IMR-90 (cell line): ENCODE results near the gene IKBKE. TPM values are rescaled to one million over a fixed set of nuclear protein-coding genes. Genes with fewer than 3 reads are reported as not detected.
A peak's percentile ranks its signal among the peaks of the same experiment; 100 is the strongest.

ENCODE experiments used
- ATAC-seq: fragments of 200-7000 bp; cut with Tn5 transposase; 2 replicates; pipeline ENCODE4 v1.9.1; 2020; ENCODE audit warnings: low read depth, mild to moderate bottlenecking, moderate library complexity
- BruUV-seq: library from RNA; stranded (reverse); fragments of 400-500 nt; replicated peaks from 2 replicates; lab custom pipeline; 2021; lab: Mats Ljungman, UMichigan
- CTCF ChIA-PET: fragments of 300-600 bp; formaldehyde crosslinking; extraction: SDS; loops from one replicate; lab custom pipeline; 2021; ENCODE audit warnings: antibody characterized with exemption; lab: Yijun Ruan, JAX
- POLR2A ChIA-PET: fragments of 300-600 bp; sonication (Branson Sonifier 250); formaldehyde crosslinking; loops from one replicate; lab custom pipeline; 2022; ENCODE audit warnings: antibody characterized with exemption; ENCODE audit not compliant: unreplicated experiment; lab: Charles Lee
- DNase-seq: peaks from one replicate; pipeline ENCODE4 v3.0.0; 2013
- H2AFZ ChIP-seq: replicated peaks from 2 replicates; pipeline ENCODE3; 2013; ENCODE audit warnings: low read length, mild to moderate bottlenecking; ENCODE audit not compliant: poor library complexity
- H2AK5ac ChIP-seq: 2 replicates; pipeline ENCODE4 v1.6.1; 2013; ENCODE audit warnings: low read depth, low read length, inconsistent platforms
- H2AK9ac ChIP-seq: replicated peaks from 2 replicates; pipeline ENCODE3; 2013; ENCODE audit warnings: mild to moderate bottlenecking, low read depth, low read length, moderate library complexity; ENCODE audit not compliant: poor library complexity
- H2BK120ac ChIP-seq: 2 replicates; pipeline ENCODE4 v1.6.1; 2013; ENCODE audit warnings: low read depth, low read length, inconsistent platforms
- H2BK15ac ChIP-seq: 3 replicates; pipeline ENCODE4 v1.6.1; 2013; ENCODE audit warnings: low read depth, low read length, inconsistent platforms
- H2BK20ac ChIP-seq: 2 replicates; pipeline ENCODE4 v1.6.1; 2013; ENCODE audit warnings: low read depth, mild to moderate bottlenecking, inconsistent platforms, low read length, moderate library complexity
- H2BK5ac ChIP-seq: 2 replicates; pipeline ENCODE4 v1.6.1; 2013; ENCODE audit warnings: mild to moderate bottlenecking, low read depth, low read length, inconsistent platforms; ENCODE audit not compliant: poor library complexity, severe bottlenecking
- H3K14ac ChIP-seq: replicated peaks from 2 replicates; pipeline ENCODE4 v1.6.1; 2013; ENCODE audit warnings: low read depth, low read length, inconsistent platforms
- H3K18ac ChIP-seq: 2 replicates; pipeline ENCODE4 v1.6.1; 2013; ENCODE audit warnings: low read depth, low read length, control low read depth
- H3K23ac ChIP-seq: 2 replicates; pipeline ENCODE4 v1.6.1; 2013; ENCODE audit warnings: low read depth, low read length, inconsistent platforms
- H3K27ac ChIP-seq: 2 replicates; pipeline ENCODE4 v1.5.1; 2013; ENCODE audit warnings: mild to moderate bottlenecking, control low read depth, low read length; ENCODE audit not compliant: insufficient read depth
- H3K27me3 ChIP-seq: 2 replicates; pipeline ENCODE4 v1.6.1; 2013; ENCODE audit warnings: low read length; ENCODE audit not compliant: control insufficient read depth, insufficient read depth
- H3K36me3 ChIP-seq: 2 replicates; pipeline ENCODE4 v1.6.1; 2013; ENCODE audit warnings: low read length, mixed read lengths; ENCODE audit not compliant: control insufficient read depth, insufficient read depth
- H3K4ac ChIP-seq: 2 replicates; pipeline ENCODE4 v1.6.1; 2013; ENCODE audit warnings: low read depth, low read length, inconsistent platforms
- H3K4me1 ChIP-seq: 2 replicates; pipeline ENCODE4 v1.6.1; 2013; ENCODE audit warnings: low read length, mixed read lengths; ENCODE audit not compliant: control insufficient read depth, insufficient read depth
- H3K4me2 ChIP-seq: 2 replicates; pipeline ENCODE4 v1.6.1; 2013; ENCODE audit warnings: low read depth, mild to moderate bottlenecking, control low read depth, low read length, moderate library complexity
- H3K4me3 ChIP-seq: 2 replicates; pipeline ENCODE4 v1.5.1; 2013; ENCODE audit warnings: low read depth, mild to moderate bottlenecking, control low read depth, low read length, moderate library complexity; ENCODE audit not compliant: insufficient read depth
- H3K56ac ChIP-seq: 2 replicates; pipeline ENCODE4 v1.6.1; 2013; ENCODE audit warnings: low read length, inconsistent platforms; ENCODE audit not compliant: insufficient read depth; ENCODE audit errors: extremely low read depth
- H3K79me1 ChIP-seq, 2 experiments: 2 replicates each; pipeline ENCODE4 v1.6.1; 2013; ENCODE audit warnings: low read length in 2 of 2, inconsistent platforms in 1 of 2, low read depth in 1 of 2
- H3K9ac ChIP-seq: 2 replicates; pipeline ENCODE4 v1.6.1; 2013; ENCODE audit warnings: low read depth, low read length, control low read depth
- H3K9me1 ChIP-seq: 2 replicates; pipeline ENCODE4 v1.6.1; 2013; ENCODE audit warnings: low read length, inconsistent platforms; ENCODE audit not compliant: insufficient read depth
- H3K9me3 ChIP-seq: 2 replicates; pipeline ENCODE4 v1.6.1; 2013; ENCODE audit warnings: low read length; ENCODE audit not compliant: control insufficient read depth, insufficient read depth
- H4K20me1 ChIP-seq: 2 replicates; pipeline ENCODE4 v1.6.1; 2013; ENCODE audit warnings: low read length, inconsistent platforms; ENCODE audit not compliant: insufficient read depth
- H4K5ac ChIP-seq: 2 replicates; pipeline ENCODE4 v1.6.1; 2013; ENCODE audit warnings: mild to moderate bottlenecking, low read depth, low read length, control low read depth
- H4K8ac ChIP-seq, 2 experiments: 2 replicates each; pipeline ENCODE4 v1.6.1; 2013; ENCODE audit warnings: low read depth in 2 of 2, low read length in 2 of 2, control low read depth in 1 of 2, inconsistent platforms in 1 of 2
- H4K91ac ChIP-seq: 2 replicates; pipeline ENCODE4 v1.6.1; 2013; ENCODE audit warnings: low read depth, low read length, inconsistent platforms; ENCODE audit not compliant: insufficient read depth
- BHLHE40 ChIP-seq: fragments of 150-350 bp; IDR thresholded peaks from 2 replicates; pipeline ENCODE4 v1.6.1; 2016; ENCODE audit warnings: mild to moderate bottlenecking, low read depth, low read length
- FOS ChIP-seq: fragments of 150-350 bp; IDR thresholded peaks from 2 replicates; pipeline ENCODE4 v1.6.1; 2016; ENCODE audit warnings: low read depth, low read length
- MAFK ChIP-seq: IDR thresholded peaks from 2 replicates; pipeline ENCODE4 v1.6.1; 2012; ENCODE audit warnings: low read depth, low read length, improper control_type of control experiment
- MAZ ChIP-seq: IDR thresholded peaks from 2 replicates; pipeline ENCODE4 v1.6.1; 2012; ENCODE audit warnings: low read depth, mild to moderate bottlenecking, low read length, improper control_type of control experiment, moderate library complexity, borderline replicate concordance
- MXI1 ChIP-seq: IDR thresholded peaks from 2 replicates; pipeline ENCODE4 v1.6.1; 2012; ENCODE audit warnings: low read depth, mild to moderate bottlenecking, low read length, moderate library complexity, borderline replicate concordance
- NFE2L2 ChIP-seq: fragments of 150-350 bp; IDR thresholded peaks from 2 replicates; pipeline ENCODE4 v1.6.1; 2016; ENCODE audit warnings: low read depth, mild to moderate bottlenecking, low read length
- RAD21 ChIP-seq: IDR thresholded peaks from 2 replicates; pipeline ENCODE4 v1.6.1; 2012; ENCODE audit warnings: low read length, improper control_type of control experiment
- RCOR1 ChIP-seq: IDR thresholded peaks from 2 replicates; pipeline ENCODE4 v1.6.1; 2012; ENCODE audit warnings: mild to moderate bottlenecking, low read length, improper control_type of control experiment; ENCODE audit not compliant: insufficient replicate concordance
- RFX5 ChIP-seq: IDR thresholded peaks from 2 replicates; pipeline ENCODE4 v1.8.0; 2012; ENCODE audit warnings: low read depth, mild to moderate bottlenecking, low read length, moderate library complexity
- SMC3 ChIP-seq: fragments of 150-350 bp; IDR thresholded peaks from 2 replicates; pipeline ENCODE4 v1.6.1; 2016; ENCODE audit warnings: low read depth, mild to moderate bottlenecking, antibody characterized with exemption, low read length, moderate library complexity
- WGBS, 2 experiments: methylation state at CpG; one replicate each; pipeline versions ENCODE4 v1.1.5 to v1.1.7; 2013; ENCODE audit warnings: missing lambda C conversion rate in 2 of 2; ENCODE audit not compliant: insufficient read length in 1 of 2; ENCODE audit errors: extremely low coverage in 2 of 2; 5-methylcytosine and 5-hydroxymethylcytosine counted together
- dilution Hi-C: fragments of 300-500 bp; cut with HindIII; formaldehyde crosslinking; loops from one replicate; pipeline ENCODE4 v1.14.3; 2018; ENCODE audit warnings: low sequenced_read_pairs; ENCODE audit not compliant: unreplicated experiment
- in situ Hi-C: fragments of 300-500 bp; cut with MboI; formaldehyde crosslinking; loops from 3 replicates; pipeline ENCODE4 v1.14.3; 2019; ENCODE audit warnings: low sequenced_read_pairs, inconsistent platforms, mixed read lengths
- intact Hi-C: fragments of 100-400 bp; cut with micrococcal nuclease; formaldehyde crosslinking; loops from 2 replicates; pipeline ENCODE4 v1.10.0; 2022
- polyA plus RNA-seq, 3 experiments: library from polyadenylated mRNA; depleted of rRNA; stranded (reverse); fragments of >200 nt; gene quantifications; 2 replicates each; pipeline ENCODE4 v1.2.3, GENCODE V29; 2012; ENCODE audit warnings: low replicate concordance in 1 of 3
- total RNA-seq: library from RNA; depleted of rRNA; stranded (reverse); fragments of >200 nt; gene quantifications from 2 replicates; pipeline ENCODE4 v1.2.3, GENCODE V29; 2012
- TF ChIP-seq, protein P1 (sequence below): conservative IDR thresholded peaks from 2 replicates; pipeline ENCODE4 v1.5.1; 2012; ENCODE audit warnings: mild to moderate bottlenecking, low read depth, low read length, improper control_type of control experiment
- TF ChIP-seq, protein P2 (sequence below): fragments of 150-350 bp; IDR thresholded peaks from 2 replicates; pipeline ENCODE4 v1.6.1; 2017; ENCODE audit warnings: mild to moderate bottlenecking, antibody characterized with exemption, low read length, low read depth
- TF ChIP-seq, protein P3 (sequence below): fragments of 150-350 bp; IDR thresholded peaks from 2 replicates; pipeline ENCODE4 v1.6.1; 2016; ENCODE audit warnings: low read depth, mild to moderate bottlenecking, low read length, moderate library complexity, borderline replicate concordance

The IKBKE gene
- total and polyA plus RNA-seq, 2 of the 4 experiments (the other 2 are of a cell fraction), result 20.3 to 24.0 TPM

DNA sequence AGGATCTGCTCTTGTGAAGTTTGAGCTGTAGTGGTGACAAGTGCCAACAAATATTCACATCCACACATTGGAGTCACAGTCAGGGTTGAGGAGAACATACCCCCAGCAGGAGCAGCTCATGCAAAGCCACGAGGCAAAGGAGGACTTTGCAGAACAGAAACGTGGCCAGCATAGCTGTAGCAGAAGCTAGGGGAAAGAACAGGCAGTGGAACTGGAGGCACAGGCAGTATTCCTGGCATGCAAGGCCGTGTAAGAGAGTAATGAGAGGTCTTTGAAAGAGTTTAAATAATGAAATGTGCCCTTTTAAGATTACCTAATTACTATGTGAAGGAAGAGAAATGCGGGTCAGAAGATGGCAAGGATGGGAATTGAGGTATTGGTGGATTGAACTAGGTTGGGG, 40.9 kb upstream of the IKBKE start:
- Histone ChIP-seq H3K9me3 (no peaks in the 10 kb centered on the region), H3K9me1 (peaks cover 14% of the 10 kb centered on the region), H3K4ac (peak overlapping the region; percentile 41), H2AK5ac (peak overlapping the region; percentile 50; the same call in 1 of the 2 replicates), H3K9ac (no peak overlapping the region), H2BK120ac (peak overlapping the region; percentile 4; the same call in 1 of the 2 replicates), H4K91ac (peak overlapping the region; percentile 19), H3K27ac (no peak overlapping the region), H2BK5ac (peak overlapping the region; percentile 20), H3K27me3 (no peaks in the 10 kb centered on the region), H3K79me1 (peaks cover 0 to 4% of the 10 kb centered on the region in 2 experiments; a peak in 2 of 4 replicates), H3K4me2 (no peak overlapping the region; the same call in 1 of the 2 replicates), H3K14ac (peak overlapping the region; percentile 47), H4K5ac (0 out of 2 replicates have a peak overlapping the region, but pooled peaks have one; percentile 1), H3K18ac (no peak overlapping the region), H3K36me3 (peaks cover 17% of the 10 kb centered on the region), H2AFZ (no peak overlapping the region), H3K56ac (no peak overlapping the region), H3K4me3 (no peak overlapping the region), H2BK20ac (0 out of 2 replicates have a peak overlapping the region, but pooled peaks have one; percentile 16), H3K23ac (peak overlapping the region; percentile 37), H4K8ac (peak overlapping the region in 1 of 2 experiments; percentile 43; a peak in 1 of 4 replicates), H4K20me1 (peaks cover 15% of the 10 kb centered on the region; the same call in 1 of the 2 replicates), H2AK9ac (no peak overlapping the region), H3K4me1 (peaks cover 12% of the 10 kb centered on the region), H2BK15ac (peak overlapping the region; percentile 1; the same call in 1 of the 3 replicates)
- dilution Hi-C loops, result no loop called here
- no peak for ATAC-seq
- in situ Hi-C loops, result no loop called here
- TF ChIP-seq BHLHE40, result no peak
- no peak for TF ChIP-seq FOS
- TF ChIP-seq, protein P1, sequence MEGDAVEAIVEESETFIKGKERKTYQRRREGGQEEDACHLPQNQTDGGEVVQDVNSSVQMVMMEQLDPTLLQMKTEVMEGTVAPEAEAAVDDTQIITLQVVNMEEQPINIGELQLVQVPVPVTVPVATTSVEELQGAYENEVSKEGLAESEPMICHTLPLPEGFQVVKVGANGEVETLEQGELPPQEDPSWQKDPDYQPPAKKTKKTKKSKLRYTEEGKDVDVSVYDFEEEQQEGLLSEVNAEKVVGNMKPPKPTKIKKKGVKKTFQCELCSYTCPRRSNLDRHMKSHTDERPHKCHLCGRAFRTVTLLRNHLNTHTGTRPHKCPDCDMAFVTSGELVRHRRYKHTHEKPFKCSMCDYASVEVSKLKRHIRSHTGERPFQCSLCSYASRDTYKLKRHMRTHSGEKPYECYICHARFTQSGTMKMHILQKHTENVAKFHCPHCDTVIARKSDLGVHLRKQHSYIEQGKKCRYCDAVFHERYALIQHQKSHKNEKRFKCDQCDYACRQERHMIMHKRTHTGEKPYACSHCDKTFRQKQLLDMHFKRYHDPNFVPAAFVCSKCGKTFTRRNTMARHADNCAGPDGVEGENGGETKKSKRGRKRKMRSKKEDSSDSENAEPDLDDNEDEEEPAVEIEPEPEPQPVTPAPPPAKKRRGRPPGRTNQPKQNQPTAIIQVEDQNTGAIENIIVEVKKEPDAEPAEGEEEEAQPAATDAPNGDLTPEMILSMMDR, result no peak
- TF ChIP-seq MAZ, result no peak
- TF ChIP-seq, protein P2, sequence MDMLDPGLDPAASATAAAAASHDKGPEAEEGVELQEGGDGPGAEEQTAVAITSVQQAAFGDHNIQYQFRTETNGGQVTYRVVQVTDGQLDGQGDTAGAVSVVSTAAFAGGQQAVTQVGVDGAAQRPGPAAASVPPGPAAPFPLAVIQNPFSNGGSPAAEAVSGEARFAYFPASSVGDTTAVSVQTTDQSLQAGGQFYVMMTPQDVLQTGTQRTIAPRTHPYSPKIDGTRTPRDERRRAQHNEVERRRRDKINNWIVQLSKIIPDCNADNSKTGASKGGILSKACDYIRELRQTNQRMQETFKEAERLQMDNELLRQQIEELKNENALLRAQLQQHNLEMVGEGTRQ, result no peak
- no peak for TF ChIP-seq RAD21
- no peak for TF ChIP-seq NFE2L2
- TF ChIP-seq SMC3, result no peak
- TF ChIP-seq MXI1, result no peak
- TF ChIP-seq, protein P3, sequence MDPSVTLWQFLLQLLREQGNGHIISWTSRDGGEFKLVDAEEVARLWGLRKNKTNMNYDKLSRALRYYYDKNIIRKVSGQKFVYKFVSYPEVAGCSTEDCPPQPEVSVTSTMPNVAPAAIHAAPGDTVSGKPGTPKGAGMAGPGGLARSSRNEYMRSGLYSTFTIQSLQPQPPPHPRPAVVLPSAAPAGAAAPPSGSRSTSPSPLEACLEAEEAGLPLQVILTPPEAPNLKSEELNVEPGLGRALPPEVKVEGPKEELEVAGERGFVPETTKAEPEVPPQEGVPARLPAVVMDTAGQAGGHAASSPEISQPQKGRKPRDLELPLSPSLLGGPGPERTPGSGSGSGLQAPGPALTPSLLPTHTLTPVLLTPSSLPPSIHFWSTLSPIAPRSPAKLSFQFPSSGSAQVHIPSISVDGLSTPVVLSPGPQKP, result no peak
- TF ChIP-seq RFX5, result no peak
- no peak for TF ChIP-seq RCOR1
- TF ChIP-seq MAFK, result no peak
- POLR2A ChIA-PET, result no interaction called here
- no TSS peak for BruUV-seq
- intact Hi-C loops, result no loop called here
- DNase-seq, result no peak
- 100% methylated on average over 1 of the region's 4 CpGs; no CpG with 5 or more reads in 1 of the 2 experiments for WGBS, 2 experiments
- CTCF ChIA-PET, result no interaction called here
